ENCODE data around the gene OSBPL10.
"Not testable (repeated sequence)": the region's sequence is repeated elsewhere in the genome, so short reads cannot be mapped to it uniquely, and the experiment has no call there.

The OSBPL10 gene

GRCh38 chr3:31782306-31782705 is 198.8 kb downstream of the OSBPL10 start:
- not testable (repeated sequence) for DNase-seq (ENCODE audit: low read depth in 4 of 4, low spot score in 1 of 4)

- no peak for DNase-seq (ENCODE audit: low read depth in 4 of 4, low spot score in 1 of 4)
Observed at GRCh38 chr3:31779514-31779913, 201.5 kb downstream of the OSBPL10 start.

- no peak for DNase-seq (ENCODE audit: low read depth in 4 of 4, low spot score in 1 of 4)
Observed at GRCh38 chr3:31777887-31778286, 203.2 kb downstream of the OSBPL10 start.

- no peak for DNase-seq (ENCODE audit: low read depth in 4 of 4, low spot score in 1 of 4)
Observed at GRCh38 chr3:31777092-31777491, 204.0 kb downstream of the OSBPL10 start.

- DNase-seq (ENCODE audit: low read depth in 4 of 4, low spot score in 1 of 4): no peak
Observed at GRCh38 chr3:31776016-31776415, 205.0 kb downstream of the OSBPL10 start.

- no peak for DNase-seq (ENCODE audit: low read depth in 4 of 4, low spot score in 1 of 4)
Observed at GRCh38 chr3:31775383-31775782, 205.7 kb downstream of the OSBPL10 start.

- DNase-seq (ENCODE audit: low read depth in 4 of 4, low spot score in 1 of 4): no peak
Observed at GRCh38 chr3:31772758-31773473, 208.1 kb downstream of the OSBPL10 start.

- DNase-seq (ENCODE audit: low read depth in 4 of 4, low spot score in 1 of 4): no peak
Observed at GRCh38 chr3:31772272-31772671, 208.8 kb downstream of the OSBPL10 start.

- no peak for DNase-seq (ENCODE audit: low read depth in 4 of 4, low spot score in 1 of 4)
Observed at GRCh38 chr3:31770822-31771326, 210.2 kb downstream of the OSBPL10 start.

GRCh38 chr3:31768479-31769125 is 212.5 kb downstream of the OSBPL10 start:
- DNase-seq (ENCODE audit: low read depth in 4 of 4, low spot score in 1 of 4): peak; percentile 19 to 36 (median 25)

GRCh38 chr3:31767920-31768319 is 213.1 kb downstream of the OSBPL10 start:
- no peak for DNase-seq (ENCODE audit: low read depth in 4 of 4, low spot score in 1 of 4)

GRCh38 chr3:31766669-31767068 is 214.4 kb downstream of the OSBPL10 start:
- no peak for DNase-seq (ENCODE audit: low read depth in 4 of 4, low spot score in 1 of 4)

GRCh38 chr3:31765871-31766270 is 215.2 kb downstream of the OSBPL10 start:
- DNase-seq (ENCODE audit: low read depth in 4 of 4, low spot score in 1 of 4): no peak

- DNase-seq (ENCODE audit: low read depth in 4 of 4, low spot score in 1 of 4): no peak
Observed at GRCh38 chr3:31763731-31764130, 217.3 kb downstream of the OSBPL10 start.

GRCh38 chr3:31762888-31763351 is 218.1 kb downstream of the OSBPL10 start:
- no peak for DNase-seq (ENCODE audit: low read depth in 4 of 4, low spot score in 1 of 4)

GRCh38 chr3:31762097-31762764 is 218.8 kb downstream of the OSBPL10 start:
- DNase-seq (ENCODE audit: low read depth in 4 of 4, low spot score in 1 of 4): no peak

- no peak for DNase-seq (ENCODE audit: low read depth in 4 of 4, low spot score in 1 of 4)
Observed at GRCh38 chr3:31760654-31761053, 220.4 kb downstream of the OSBPL10 start.

GRCh38 chr3:31758322-31758965 is 222.6 kb downstream of the OSBPL10 start:
- no peak for DNase-seq (ENCODE audit: low read depth in 4 of 4, low spot score in 1 of 4)

GRCh38 chr3:31755926-31756658 is 225.0 kb downstream of the OSBPL10 start:
- DNase-seq (ENCODE audit: low read depth in 4 of 4, low spot score in 1 of 4): peak in 1 of 4 experiments; percentile 11

GRCh38 chr3:31754575-31755278 is 226.3 kb downstream of the OSBPL10 start:
- no peak for DNase-seq (ENCODE audit: low read depth in 4 of 4, low spot score in 1 of 4)
